ENCODE measurements around the gene MST1R.
"Not testable (repeated sequence)": the region's sequence is repeated elsewhere in the genome, so short reads cannot be mapped to it uniquely, and the experiment has no call there.

MST1R gene

DNA sequence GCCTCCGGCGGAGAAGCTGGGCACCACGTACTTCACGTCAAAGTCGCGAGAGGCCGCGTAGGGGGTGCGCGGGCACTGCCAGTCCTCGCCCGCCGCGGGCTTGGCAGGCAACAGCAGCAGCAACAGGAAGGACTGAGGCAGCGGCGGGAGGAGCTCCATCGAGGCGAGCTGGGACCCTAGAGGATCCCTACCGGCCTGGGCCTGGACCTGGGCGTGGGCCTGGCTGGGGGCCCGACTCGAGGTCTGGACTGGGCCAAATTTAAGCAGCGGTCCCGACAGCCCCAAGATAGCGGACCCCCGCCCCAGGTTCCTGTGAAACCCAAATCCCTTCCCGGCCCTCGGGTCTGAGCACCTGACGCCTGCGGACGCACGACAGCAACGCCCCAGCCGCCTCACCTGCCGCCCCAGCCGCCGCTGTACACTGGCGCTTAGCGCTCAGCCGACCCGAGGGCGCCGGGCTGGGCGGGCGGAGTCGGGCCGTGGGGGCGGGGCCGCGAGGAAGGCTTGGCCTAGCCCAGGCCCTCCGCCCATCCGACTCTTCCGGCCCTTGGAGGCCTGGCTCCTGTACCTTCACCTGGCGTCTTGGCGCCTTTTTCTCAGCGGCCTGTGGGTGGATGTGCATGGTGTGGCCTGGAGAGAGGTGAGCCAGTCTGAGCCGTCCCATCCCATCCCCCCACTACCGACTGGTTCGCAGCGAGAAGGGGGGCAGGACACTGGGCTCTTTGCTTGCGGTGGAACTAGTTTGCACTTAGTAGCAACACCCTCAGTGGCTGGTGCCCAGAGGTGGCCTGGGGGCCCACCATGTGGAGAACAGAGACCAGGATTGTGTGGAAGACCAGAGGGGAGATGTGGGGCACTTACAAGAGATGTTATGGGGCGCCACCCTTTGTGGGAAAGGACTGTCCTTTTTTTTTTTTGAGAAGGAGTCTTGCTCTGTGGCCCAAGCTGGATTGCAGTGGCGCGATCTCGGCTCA, at the start of gene MST1R:
MST1R (minus strand) TSS at position 423 of the 974 bp plus-strand sequence; CDS start at position 159, 264 bp downstream.
- Histone ChIP-seq H3K4me3 (peak within 1 kb of the TSS in 6 of 10 experiments; percentile 16 to 41 (median 26); a peak in 6 of 20 replicates), H4K20me1 (no peaks in the 10 kb centered on the region; a peak in 1 of 22 replicates), H3K27me3 (no peaks in the 10 kb centered on the region), H3K27ac (peak within 1 kb of the TSS in 4 of 11 experiments; percentile 8 to 59 (median 28); a peak in 7 of 22 replicates), H3K9ac (peak within 1 kb of the TSS in 6 of 11 experiments; percentile 1 to 49 (median 32); a peak in 6 of 22 replicates), H3K4me2 (peak within 1 kb of the TSS; percentile 41 to 72 (median 51)), H3K36me3 (peaks cover 0 to 8% (median 3%) of the 10 kb centered on the region in 11 experiments; a peak in 12 of 22 replicates), H3K4me1 (peaks cover 18 to 59% (median 54%) of the 10 kb centered on the region in 10 experiments), H3K9me3 (replicated peaks in 1 of 11) (no peaks in the 10 kb centered on the region)
- TF ChIP-seq Cebpa-rat (IDR thresholded peaks at IDR 0.05) = no peak

DNA sequence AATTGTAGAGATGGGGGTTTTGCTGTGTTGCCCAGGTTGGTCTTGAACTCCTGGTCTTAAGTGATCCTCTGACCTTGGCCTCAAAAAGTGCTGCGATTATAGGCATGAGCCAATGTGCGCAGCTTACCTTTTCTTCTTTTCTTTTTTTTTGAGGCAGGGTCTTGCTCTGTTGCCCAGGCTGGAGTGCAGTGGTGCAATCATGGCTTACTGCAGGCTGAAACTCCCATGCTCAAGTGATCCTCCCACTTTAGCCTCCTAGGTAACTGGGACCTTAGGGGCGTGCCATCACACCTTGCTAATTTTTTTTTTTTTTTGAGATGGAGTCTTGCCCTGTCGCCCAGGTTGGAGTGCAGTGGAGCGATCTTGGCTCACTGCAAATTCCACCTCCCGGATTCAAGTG, 49.3 kb upstream of the MST1R start:
- Histone ChIP-seq H4K20me1 (peaks cover 98 to 100% (median 100%) of the 10 kb centered on the region in 11 experiments; a peak in 21 of 22 replicates), H3K4me3 (no peak overlapping the region), H3K36me3 (peaks cover 0 to 54% (median 31%) of the 10 kb centered on the region in 11 experiments; a peak in 19 of 22 replicates), H3K27ac (no peak overlapping the region), H3K27me3 (no peaks in the 10 kb centered on the region), H3K9ac (no peak overlapping the region), H3K4me2 (no peak overlapping the region), H3K9me3 (replicated peaks in 1 of 11) (no peaks in the 10 kb centered on the region; a peak in 1 of 22 replicates), H3K4me1 (peaks cover 0 to 18% (median 10%) of the 10 kb centered on the region in 10 experiments; a peak in 12 of 20 replicates)
- no peak for TF ChIP-seq Cebpa-rat (IDR thresholded peaks at IDR 0.05)

DNA sequence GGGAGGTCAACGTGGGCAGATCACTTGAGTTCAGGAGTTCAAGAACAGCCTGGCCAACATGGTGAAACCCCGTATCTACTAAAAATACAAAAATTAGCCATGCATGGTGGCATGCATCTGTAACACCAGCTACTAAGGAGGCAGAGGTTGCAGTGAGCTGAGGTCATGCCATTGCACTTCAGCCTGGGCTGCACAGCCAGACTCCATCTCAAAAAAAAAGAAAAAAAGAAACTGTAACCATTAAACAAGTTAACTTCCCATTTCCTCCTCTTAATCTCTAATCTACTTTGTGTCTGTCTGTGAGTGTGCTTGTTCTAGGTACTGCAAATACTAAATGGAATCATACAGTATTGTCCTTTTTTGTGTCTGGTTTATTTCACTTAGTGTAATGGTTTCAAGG, 39.0 kb upstream of the MST1R start:
- H3K4me2 ChIP-seq = peak overlapping the region; percentile 44 to 99 (median 92); a peak in 21 of 22 replicates
- H3K27me3 ChIP-seq = no peaks in the 10 kb centered on the region
- H3K36me3 ChIP-seq = peaks cover 15 to 59% (median 41%) of the 10 kb centered on the region in 11 experiments
- no peak for TF ChIP-seq Cebpa-rat (IDR thresholded peaks at IDR 0.05)
- peaks cover 71 to 77% (median 73%) of the 10 kb centered on the region in 11 experiments; a peak in 21 of 22 replicates for H4K20me1 ChIP-seq
- H3K4me1 ChIP-seq = peaks cover 27 to 42% (median 36%) of the 10 kb centered on the region in 10 experiments
- H3K9ac ChIP-seq = 0 out of 22 replicates have a peak overlapping the region, but pooled peaks of 1 of the 11 experiments have one; percentile 21
- H3K9me3 ChIP-seq (replicated peaks in 1 of 11) = peaks cover 0 to 14% (median 4%) of the 10 kb centered on the region in 11 experiments; a peak in 9 of 22 replicates
- no peak overlapping the region for H3K27ac ChIP-seq
- no peak overlapping the region; a peak in 1 of 20 replicates for H3K4me3 ChIP-seq

DNA sequence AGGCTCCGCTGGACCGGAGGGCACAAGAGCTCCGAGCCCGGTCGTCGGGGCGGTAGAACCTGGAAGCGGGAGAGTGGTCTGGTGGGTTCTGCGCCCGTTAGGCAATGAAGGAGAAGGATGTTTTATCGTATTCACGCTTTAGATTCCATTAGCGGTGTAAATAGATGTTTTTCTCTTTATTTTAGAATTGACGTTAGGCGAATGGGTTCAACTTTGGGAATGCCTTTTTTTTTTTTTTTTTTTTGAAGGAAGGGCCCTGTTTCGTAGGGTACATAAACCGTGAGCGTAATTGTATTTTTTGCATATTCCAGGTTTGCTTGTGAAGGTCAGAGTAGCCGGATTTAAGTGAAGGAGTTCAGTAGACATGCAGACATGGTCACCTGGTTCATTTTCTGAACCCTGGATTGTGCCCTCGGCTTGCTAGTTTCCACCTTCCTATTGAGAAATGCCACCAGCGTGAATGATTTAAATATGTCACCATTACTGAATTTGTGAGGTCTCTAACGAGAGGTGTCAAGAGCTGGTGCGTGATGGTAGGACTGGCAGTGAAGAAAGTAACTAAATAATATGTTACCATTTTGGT, 37.1 kb upstream of the MST1R start:
- H3K27me3 ChIP-seq = no peaks in the 10 kb centered on the region
- peak overlapping the region; percentile 68 to 91 (median 81) for H3K4me3 ChIP-seq
- H4K20me1 ChIP-seq = peaks cover 52 to 58% (median 54%) of the 10 kb centered on the region in 11 experiments; a peak in 21 of 22 replicates
- H3K36me3 ChIP-seq = peaks cover 6 to 40% (median 31%) of the 10 kb centered on the region in 11 experiments
- H3K9ac ChIP-seq = peak overlapping the region; percentile 86 to 96 (median 89)
- peak overlapping the region; percentile 83 to 99 (median 92) for H3K4me2 ChIP-seq
- TF ChIP-seq Cebpa-rat (IDR thresholded peaks at IDR 0.05) = no peak
- peaks cover 20 to 41% (median 26%) of the 10 kb centered on the region in 10 experiments for H3K4me1 ChIP-seq
- H3K27ac ChIP-seq = peak overlapping the region; percentile 84 to 96 (median 92)
- H3K9me3 ChIP-seq (replicated peaks in 1 of 11) = peaks cover 0 to 14% (median 4%) of the 10 kb centered on the region in 11 experiments; a peak in 9 of 22 replicates

DNA sequence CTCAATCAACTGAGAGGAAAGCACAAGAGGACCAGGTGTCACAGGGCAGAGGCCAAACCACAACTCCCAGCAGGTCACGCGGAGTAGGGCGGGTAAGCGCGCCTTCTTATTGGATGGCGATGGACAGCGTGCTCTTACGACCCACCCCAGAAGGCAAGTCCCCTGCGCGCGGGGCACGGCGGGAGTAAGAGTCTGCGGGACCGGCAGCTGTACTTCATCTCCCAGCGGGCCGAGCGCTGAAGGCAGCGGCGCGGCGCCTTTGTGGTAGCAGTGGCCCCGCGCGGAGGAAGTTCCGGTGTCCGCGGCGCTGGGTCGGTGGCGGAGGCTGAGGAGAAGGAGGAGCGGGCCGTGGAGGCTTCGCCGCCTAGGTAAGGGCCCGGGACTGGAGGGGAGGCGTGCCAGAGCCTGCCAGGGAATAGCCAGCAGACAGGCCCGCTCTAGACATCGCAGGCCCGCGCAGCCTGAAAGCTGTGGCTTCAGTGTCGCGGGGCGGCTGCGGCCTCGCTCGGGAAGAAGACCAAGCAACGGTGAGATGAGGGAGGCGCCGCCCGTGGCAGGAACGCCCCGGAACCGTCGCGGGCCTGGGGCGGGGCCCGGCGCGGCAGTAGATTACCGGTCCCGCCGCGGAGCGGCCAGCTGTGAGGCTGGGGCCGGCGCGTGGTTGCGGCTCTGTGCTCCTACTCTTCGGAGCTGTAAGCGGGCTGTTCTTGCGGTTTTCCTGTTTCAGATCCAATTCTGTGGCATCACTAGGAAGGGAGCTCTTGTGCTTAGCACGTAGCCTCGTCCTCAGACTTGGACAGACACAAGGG, 36.4 kb upstream of the MST1R start, which contains the start of gene RBM6:
RBM6 (plus strand) TSS at position 293 of the 809 bp plus-strand sequence. CDS start 22,492 bp downstream, outside the sequence.
- Histone ChIP-seq H3K27ac (peak within 1 kb of the TSS; percentile 84 to 96 (median 92)), H4K20me1 (peaks cover 45 to 51% (median 47%) of the 10 kb centered on the region in 11 experiments; a peak in 21 of 22 replicates), H3K4me3 (peak within 1 kb of the TSS; percentile 68 to 91 (median 81)), H3K9ac (peak within 1 kb of the TSS; percentile 86 to 96 (median 89)), H3K36me3 (peaks cover 5 to 34% (median 24%) of the 10 kb centered on the region in 11 experiments; a peak in 21 of 22 replicates), H3K27me3 (no peaks in the 10 kb centered on the region), H3K4me2 (peak within 1 kb of the TSS; percentile 83 to 99 (median 92)), H3K4me1 (peaks cover 20 to 41% (median 26%) of the 10 kb centered on the region in 10 experiments), H3K9me3 (replicated peaks in 1 of 11) (peaks cover 0 to 14% (median 4%) of the 10 kb centered on the region in 11 experiments; a peak in 9 of 22 replicates)
- no peak for TF ChIP-seq Cebpa-rat (IDR thresholded peaks at IDR 0.05)

DNA sequence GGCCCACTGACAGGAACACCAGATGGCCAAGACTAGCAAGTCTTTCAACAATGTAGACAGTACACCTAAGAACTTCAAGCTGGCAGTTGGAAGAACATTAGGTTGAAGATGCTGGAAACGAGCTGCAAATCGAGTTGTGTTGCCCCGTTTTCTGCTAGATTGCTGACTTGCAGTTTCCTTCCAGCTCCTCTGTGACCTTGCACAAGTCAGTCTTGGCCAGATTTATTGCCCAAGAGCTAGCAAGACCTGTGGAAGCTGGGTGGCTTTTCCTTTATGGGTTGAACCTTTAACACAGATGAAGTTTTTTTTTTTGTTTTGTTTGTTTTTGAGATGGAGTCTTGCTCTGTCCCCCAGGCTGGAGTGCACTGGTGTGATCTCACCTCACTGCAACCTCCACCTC, 33.4 kb upstream of the MST1R start:
- Histone ChIP-seq H3K9me3 (replicated peaks in 1 of 11) (no peaks in the 10 kb centered on the region), H3K9ac (peak overlapping the region in 1 of 11 experiments; percentile 15; a peak in 1 of 22 replicates), H3K4me2 (peak overlapping the region in 4 of 11 experiments; percentile 9 to 31 (median 17); a peak in 3 of 22 replicates), H3K4me3 (no peak overlapping the region), H3K36me3 (peaks cover 0 to 4% (median 0%) of the 10 kb centered on the region in 11 experiments; a peak in 2 of 22 replicates), H4K20me1 (peaks cover 15 to 21% (median 17%) of the 10 kb centered on the region in 11 experiments; a peak in 21 of 22 replicates), H3K4me1 (peaks cover 12 to 26% (median 18%) of the 10 kb centered on the region in 10 experiments), H3K27ac (peak overlapping the region in 1 of 11 experiments; percentile 25; a peak in 3 of 22 replicates), H3K27me3 (no peaks in the 10 kb centered on the region)
- peak in 1 of 11 experiments; percentile 34; a peak in 2 of 22 replicates for TF ChIP-seq Cebpa-rat (IDR thresholded peaks at IDR 0.05)

DNA sequence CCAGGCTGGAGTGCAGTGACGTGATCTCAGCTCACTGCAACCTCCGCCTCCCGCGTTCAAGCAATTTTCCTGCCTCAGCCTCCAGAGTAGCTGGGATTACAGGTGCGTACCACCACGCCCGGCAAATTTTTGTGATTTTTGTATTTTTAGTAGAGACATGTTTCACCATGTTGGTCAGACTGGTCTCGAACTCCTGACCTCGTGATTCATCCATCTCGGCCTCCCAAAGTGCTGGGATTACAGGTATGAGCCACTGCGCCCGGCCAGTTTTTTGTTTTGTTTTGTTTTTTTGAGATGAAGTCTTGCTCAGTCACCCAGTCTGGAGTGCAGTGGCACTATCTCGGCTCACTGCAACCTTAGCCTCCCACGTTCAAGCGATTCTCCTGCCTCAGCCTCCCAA, 28.6 kb upstream of the MST1R start:
- H3K27me3 ChIP-seq, H3K4me2 ChIP-seq: not testable (repeated sequence)

More for the DNA sequence above, 28.6 kb upstream of the MST1R start:
- peaks cover 31 to 39% (median 37%) of the 10 kb centered on the region in 10 experiments for H3K4me1 ChIP-seq
- H3K36me3 ChIP-seq; H3K27ac ChIP-seq; H3K9me3 ChIP-seq (replicated peaks in 1 of 11); H4K20me1 ChIP-seq; H3K9ac ChIP-seq; H3K4me3 ChIP-seq: not testable (repeated sequence)
